GM19035 (cell line): ENCODE measurements around the gene PLPP2.
"Not testable (repeated sequence)": the region's sequence is repeated elsewhere in the genome, so short reads cannot be mapped to it uniquely, and the experiment has no call there.

ENCODE experiments used
- ATAC-seq: cut with Tn5 transposase; IDR thresholded peaks from one replicate; pipeline ENCODE4 v1.9.1; 2021; ENCODE audit not compliant: unreplicated experiment

PLPP2 gene

GRCh38 chr19:275000-275399 lies 16.2 kb downstream of the PLPP2 start:
- no peak for ATAC-seq

GRCh38 chr19:273393-273792 lies 17.8 kb downstream of the PLPP2 start:
- ATAC-seq, result no peak

GRCh38 chr19:271856-272255 lies 19.3 kb downstream of the PLPP2 start:
- ATAC-seq, result no peak

- not testable (repeated sequence) for ATAC-seq
Observed at GRCh38 chr19:270766-271318, 20.4 kb downstream of the PLPP2 start.

- no peak for ATAC-seq
Observed at GRCh38 chr19:269241-269640, 22.0 kb downstream of the PLPP2 start.

GRCh38 chr19:262125-262524 lies 29.1 kb downstream of the PLPP2 start:
- no peak for ATAC-seq

- not testable (repeated sequence) for ATAC-seq
Observed at GRCh38 chr19:256804-257203, 34.4 kb downstream of the PLPP2 start.

- ATAC-seq, result not testable (repeated sequence)
Observed at GRCh38 chr19:252421-253186, 38.6 kb downstream of the PLPP2 start.

GRCh38 chr19:246551-246950 lies 44.7 kb downstream of the PLPP2 start:
- ATAC-seq, result no peak

GRCh38 chr19:245900-246299 lies 45.3 kb downstream of the PLPP2 start:
- ATAC-seq, result not testable (repeated sequence)

- ATAC-seq, result no peak
Observed at GRCh38 chr19:245457-245856, 45.7 kb downstream of the PLPP2 start.
